Measurements from ENCODE around the gene SPACA4.

DNA sequence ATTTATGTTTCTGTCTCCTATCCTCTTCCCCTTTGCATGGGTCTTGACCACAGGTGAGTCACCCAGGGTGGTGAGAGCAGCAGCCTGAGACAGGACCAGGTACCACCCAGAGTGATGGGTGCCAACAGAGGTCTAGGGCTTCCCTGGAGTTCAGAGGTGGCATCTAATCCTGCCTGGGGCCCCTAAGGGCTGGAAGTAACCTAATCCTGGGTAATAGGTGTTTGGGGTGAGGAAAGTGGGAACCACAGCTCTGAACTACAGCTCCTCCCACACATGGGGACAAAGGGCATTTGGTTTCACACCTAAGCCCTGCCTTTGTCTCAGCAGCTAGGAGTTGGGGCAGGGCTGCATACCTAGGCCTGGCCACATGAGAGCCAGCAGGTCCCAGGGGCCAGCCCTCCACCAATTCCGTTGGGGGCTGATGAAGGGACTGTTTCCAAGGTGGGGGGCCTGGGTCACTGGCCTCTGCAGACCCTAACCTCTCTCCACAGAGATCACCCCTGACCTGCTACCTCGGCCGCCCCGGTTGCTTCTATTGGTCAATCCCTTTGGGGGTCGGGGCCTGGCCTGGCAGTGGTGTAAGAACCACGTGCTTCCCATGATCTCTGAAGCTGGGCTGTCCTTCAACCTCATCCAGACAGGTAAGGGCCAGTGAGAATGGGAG is 20.8 kb downstream of the SPACA4 start:
- TF ChIP-seq, protein P1, sequence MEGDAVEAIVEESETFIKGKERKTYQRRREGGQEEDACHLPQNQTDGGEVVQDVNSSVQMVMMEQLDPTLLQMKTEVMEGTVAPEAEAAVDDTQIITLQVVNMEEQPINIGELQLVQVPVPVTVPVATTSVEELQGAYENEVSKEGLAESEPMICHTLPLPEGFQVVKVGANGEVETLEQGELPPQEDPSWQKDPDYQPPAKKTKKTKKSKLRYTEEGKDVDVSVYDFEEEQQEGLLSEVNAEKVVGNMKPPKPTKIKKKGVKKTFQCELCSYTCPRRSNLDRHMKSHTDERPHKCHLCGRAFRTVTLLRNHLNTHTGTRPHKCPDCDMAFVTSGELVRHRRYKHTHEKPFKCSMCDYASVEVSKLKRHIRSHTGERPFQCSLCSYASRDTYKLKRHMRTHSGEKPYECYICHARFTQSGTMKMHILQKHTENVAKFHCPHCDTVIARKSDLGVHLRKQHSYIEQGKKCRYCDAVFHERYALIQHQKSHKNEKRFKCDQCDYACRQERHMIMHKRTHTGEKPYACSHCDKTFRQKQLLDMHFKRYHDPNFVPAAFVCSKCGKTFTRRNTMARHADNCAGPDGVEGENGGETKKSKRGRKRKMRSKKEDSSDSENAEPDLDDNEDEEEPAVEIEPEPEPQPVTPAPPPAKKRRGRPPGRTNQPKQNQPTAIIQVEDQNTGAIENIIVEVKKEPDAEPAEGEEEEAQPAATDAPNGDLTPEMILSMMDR (IDR thresholded peaks at IDR 0.05): no peak
- TF ChIP-seq POLR2AphosphoS5 (IDR thresholded peaks at IDR 0.05): no peak
- TF ChIP-seq POLR2A (IDR thresholded peaks at IDR 0.05): no peak
- no peak for TF ChIP-seq EP300 (IDR thresholded peaks at IDR 0.05)
